Liver (tissue), 9 donors: ENCODE results near the gene FABP3. TPM values are rescaled to one million over a fixed set of nuclear protein-coding genes. Genes with fewer than 3 reads are reported as not detected.

Experiments used
- DNase-seq: peaks from one replicate; pipeline ENCODE4 v3.0.0-alpha.2; 2017; ENCODE audit warnings: low spot score
- H3K27ac ChIP-seq, 2 donors: one replicate each; pipeline ENCODE4 v1.7.0; 2013; ENCODE audit warnings: inconsistent platforms in 2 of 2, low read length in 2 of 2, control low read depth in 1 of 2, low read depth in 1 of 2, mild to moderate bottlenecking in 1 of 2
- H3K27me3 ChIP-seq, 4 donors: one replicate each; pipeline versions ENCODE4 v1.6.1 to v1.7.0; 2013; ENCODE audit warnings: low read length in 3 of 4, inconsistent platforms in 1 of 4, mild to moderate bottlenecking in 1 of 4, moderate library complexity in 1 of 4; ENCODE audit not compliant: control insufficient read depth in 4 of 4, insufficient read depth in 4 of 4
- H3K36me3 ChIP-seq, 4 donors: one replicate each; pipeline versions ENCODE4 v1.6.1 to v1.7.0; 2013; ENCODE audit warnings: low read length in 3 of 4, mild to moderate bottlenecking in 3 of 4, low read depth in 1 of 4, moderate library complexity in 1 of 4; ENCODE audit not compliant: control insufficient read depth in 4 of 4, insufficient read depth in 3 of 4
- H3K4me1 ChIP-seq, 4 donors: one replicate each; pipeline versions ENCODE4 v1.6.1 to v1.7.0; 2013; ENCODE audit warnings: low read length in 3 of 4, mild to moderate bottlenecking in 3 of 4, moderate library complexity in 1 of 4; ENCODE audit not compliant: control insufficient read depth in 4 of 4, insufficient read depth in 4 of 4
- H3K4me3 ChIP-seq, 3 donors: one replicate each; pipeline versions ENCODE4 v1.6.1 to v1.7.0; 2013; ENCODE audit warnings: low read length in 3 of 3, control low read depth in 1 of 3, low read depth in 1 of 3, mild to moderate bottlenecking in 1 of 3
- H3K9ac ChIP-seq, 2 donors: one replicate each; pipeline ENCODE4 v1.7.0; 2013; ENCODE audit warnings: low read length in 2 of 2, mild to moderate bottlenecking in 2 of 2, moderate library complexity in 2 of 2, control low read depth in 1 of 2, low read depth in 1 of 2
- H3K9me3 ChIP-seq, 4 donors: one replicate each; pipeline versions ENCODE4 v1.6.1 to v1.7.0; 2013; ENCODE audit warnings: low read length in 3 of 4; ENCODE audit not compliant: control insufficient read depth in 4 of 4
- ATF3 ChIP-seq: IDR thresholded peaks from 2 replicates; pipeline ENCODE4 v1.6.1; 2016; ENCODE audit warnings: antibody characterized with exemption
- CTCF ChIP-seq: fragments of 150-350 bp; IDR thresholded peaks from 2 replicates; pipeline ENCODE4 v1.5.1; 2017; ENCODE audit warnings: improper control_type of control experiment, low read depth, low read length; ENCODE audit not compliant: missing input control
- EGR1 ChIP-seq, 2 donors: IDR thresholded peaks; 2 replicates each; pipeline ENCODE4 v1.6.1; 2016 to 2018; ENCODE audit warnings: antibody characterized with exemption in 2 of 2, low read depth in 2 of 2
- FOXA1 ChIP-seq: IDR thresholded peaks from 2 replicates; pipeline ENCODE4 v1.6.1; 2016; ENCODE audit warnings: antibody characterized with exemption
- FOXA2 ChIP-seq: IDR thresholded peaks from 2 replicates; pipeline ENCODE4 v1.6.1; 2016; ENCODE audit warnings: antibody characterized with exemption
- GABPA ChIP-seq, 2 donors: IDR thresholded peaks in 1 of 2; conservative IDR thresholded peaks in 1 of 2; 2 replicates each; pipeline ENCODE4 v1.6.1; 2016; ENCODE audit warnings: antibody characterized with exemption in 2 of 2, mild to moderate bottlenecking in 1 of 2, moderate library complexity in 1 of 2
- HNF4A ChIP-seq, 2 donors: conservative IDR thresholded peaks; 2 replicates each; pipeline ENCODE4 v1.6.1; 2016; ENCODE audit warnings: antibody characterized with exemption in 2 of 2, mild to moderate bottlenecking in 2 of 2
- HNF4G ChIP-seq: IDR thresholded peaks from 2 replicates; pipeline ENCODE4 v1.6.1; 2016; ENCODE audit warnings: antibody characterized with exemption
- JUND ChIP-seq, 2 donors: IDR thresholded peaks; 2 replicates each; pipeline ENCODE4 v1.6.1; 2016; ENCODE audit warnings: antibody characterized with exemption in 2 of 2
- MAX ChIP-seq: IDR thresholded peaks from 2 replicates; pipeline ENCODE4 v1.6.1; 2016; ENCODE audit warnings: antibody characterized with exemption
- NR2F2 ChIP-seq: IDR thresholded peaks from 2 replicates; pipeline ENCODE4 v1.6.1; 2016; ENCODE audit warnings: antibody characterized with exemption
- RAD21 ChIP-seq, 2 donors: IDR thresholded peaks; 2 replicates each; pipeline ENCODE4 v1.6.1; 2016; ENCODE audit warnings: antibody characterized with exemption in 2 of 2, mild to moderate bottlenecking in 2 of 2
- REST ChIP-seq: IDR thresholded peaks from 2 replicates; pipeline ENCODE4 v1.6.1; 2016; ENCODE audit warnings: antibody characterized with exemption, mild to moderate bottlenecking
- RXRA ChIP-seq, 2 donors: IDR thresholded peaks; 2 replicates each; pipeline ENCODE4 v1.6.1; 2017 to 2018; ENCODE audit warnings: antibody characterized with exemption in 2 of 2, mild to moderate bottlenecking in 1 of 2
- SP1 ChIP-seq: IDR thresholded peaks from 2 replicates; pipeline ENCODE4 v1.6.1; 2018; ENCODE audit warnings: antibody characterized with exemption, mild to moderate bottlenecking
- TAF1 ChIP-seq: conservative IDR thresholded peaks from 2 replicates; pipeline ENCODE4 v1.6.1; 2016; ENCODE audit warnings: antibody characterized with exemption, mild to moderate bottlenecking
- YY1 ChIP-seq: IDR thresholded peaks from 2 replicates; pipeline ENCODE4 v1.6.1; 2016; ENCODE audit warnings: antibody characterized with exemption, mild to moderate bottlenecking
- ZBTB33 ChIP-seq: IDR thresholded peaks from 2 replicates; pipeline ENCODE4 v1.6.1; 2016; ENCODE audit warnings: antibody characterized with exemption
- WGBS: extraction: QIAGEN DNeasy Blood & Tissue Kit; methylation state at CpG from one replicate; pipeline ENCODE4 v1.1.7; 2013; 5-methylcytosine and 5-hydroxymethylcytosine counted together
- polyA plus RNA-seq, 2 donors: library from polyadenylated mRNA; stranded (reverse) in 1 of 2; unstranded in 1 of 2; fragments of 200-250 nt in 1 of 2; fragments of >200 nt in 1 of 2; fragmentation: Nextera tagmentation in 1 of 2; extraction: Ambion mirVana in 1 of 2; gene quantifications; one replicate each; pipeline versions ENCODE4 v1.2.1 to v1.2.3, GENCODE V29; 2013 to 2015
- total RNA-seq, 2 donors: library from RNA; depleted of rRNA; stranded (reverse); fragments of >200 nt; gene quantifications; one replicate each; pipeline ENCODE4 v1.2.3, GENCODE V29; 2014
- donor health status: healthy.
- donor health status: healthy.
- donor health status: healthy.
- donor health status: healthy.
- donor health status: healthy.

The FABP3 gene
- total and polyA plus RNA-seq, 4 donors = 2.8 to 28.2 (median 5.2) TPM

- TF ChIP-seq MAX = peak; percentile 98
- TF ChIP-seq JUND (IDR thresholded peaks at IDR 0.05) = peak; percentile 88 to 92
- TF ChIP-seq RAD21 (IDR thresholded peaks at IDR 0.05) = peak in 1 of 2 donors; percentile 35
- peak; percentile 99 for TF ChIP-seq HNF4G
- peak; percentile 77 for TF ChIP-seq YY1
- TF ChIP-seq SP1 = peak; percentile 97
- TF ChIP-seq FOXA1 = no peak
- TF ChIP-seq NR2F2 = peak; percentile 94
- peak; percentile 79 for TF ChIP-seq FOXA2
- TF ChIP-seq HNF4A (conservative IDR thresholded peaks at IDR 0.05) = peak; percentile 99
- TF ChIP-seq GABPA (IDR thresholded peaks at IDR 0.05 in 1 of 2, conservative IDR thresholded peaks at IDR 0.05 in 1 of 2) = peak in 1 of 2 donors; percentile 76
Observed at GRCh38 chr1:31417148-31417547, 44.3 kb upstream of the FABP3 start (continued).

- DNase-seq = no peak
- Histone ChIP-seq H3K4me3 (no peak overlapping the region), H3K36me3 (no peaks in the 10 kb centered on the region), H3K9me3 (no peaks in the 10 kb centered on the region), H3K4me1 (peaks cover 12 to 50% (median 28%) of the 10 kb centered on the region in 4 donors), H3K9ac (no peak overlapping the region), H3K27me3 (no peaks in the 10 kb centered on the region), H3K27ac (peak overlapping the region; percentile 84 to 96)
- TF ChIP-seq REST = no peak
- TF ChIP-seq YY1 = peak; percentile 43
- TF ChIP-seq GABPA (IDR thresholded peaks at IDR 0.05 in 1 of 2, conservative IDR thresholded peaks at IDR 0.05 in 1 of 2) = peak; percentile 40 to 67
- peak; percentile 61 to 68 for TF ChIP-seq HNF4A (conservative IDR thresholded peaks at IDR 0.05)
- TF ChIP-seq ATF3 = no peak
- TF ChIP-seq FOXA2 = no peak
- TF ChIP-seq TAF1 = no peak
- TF ChIP-seq ZBTB33 = no peak
- peak in 1 of 2 donors; percentile 6 for TF ChIP-seq RAD21 (IDR thresholded peaks at IDR 0.05)
- no peak for TF ChIP-seq JUND (IDR thresholded peaks at IDR 0.05)
- TF ChIP-seq HNF4G = no peak
- TF ChIP-seq NR2F2 = no peak
- peak; percentile 45 for TF ChIP-seq SP1
- TF ChIP-seq MAX = peak; percentile 73
- peak in 1 of 2 donors; percentile 39 for TF ChIP-seq EGR1 (IDR thresholded peaks at IDR 0.05; ENCODE audit: low read depth in 2 of 2)
- no peak for TF ChIP-seq CTCF
- no peak for TF ChIP-seq FOXA1
- TF ChIP-seq RXRA (IDR thresholded peaks at IDR 0.05) = peak; percentile 73 to 80
- 49% methylated on average over 7 of the region's 7 CpGs for WGBS
Observed at GRCh38 chr1:31416101-31416736, 43.3 kb upstream of the FABP3 start.
